GM12873 (cell line): ENCODE results near the gene KCNMA1.

ENCODE experiments used
- CTCF ChIP-seq: IDR thresholded peaks from 2 replicates; pipeline ENCODE4 v1.5.1; 2012; ENCODE audit warnings: low read depth, mild to moderate bottlenecking, moderate library complexity, low read length, control low read depth; ENCODE audit not compliant: insufficient read depth; ENCODE audit errors: missing control alignments

KCNMA1 gene

GRCh38 chr10:77446700-77447099, 190.9 kb downstream of the KCNMA1 start:
- TF ChIP-seq CTCF, result no peak

DNA sequence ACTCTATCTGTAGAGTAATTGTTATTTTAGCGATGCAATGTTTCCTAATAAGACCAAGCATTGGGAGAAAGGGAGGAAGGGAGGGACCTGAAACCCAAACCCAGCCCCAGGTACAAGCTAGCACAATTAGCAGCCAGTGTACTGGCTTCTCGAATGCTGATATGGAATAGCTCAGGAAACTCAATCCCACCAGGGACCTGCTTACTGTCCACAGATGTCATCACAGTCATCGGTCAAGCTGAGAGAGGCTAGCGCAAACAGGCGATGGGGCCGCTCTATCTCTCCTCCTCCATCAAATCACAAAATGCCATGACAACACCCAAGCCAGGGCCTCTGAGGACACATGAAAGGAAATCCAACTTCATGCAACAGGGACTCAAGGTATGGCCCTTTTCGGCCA, 192.1 kb downstream of the KCNMA1 start:
- TF ChIP-seq CTCF, result no peak

- no peak for TF ChIP-seq CTCF
These were observed 193.6 kb downstream of the KCNMA1 start for GRCh38 chr10:77444041-77444440.

- TF ChIP-seq CTCF, result no peak
These were observed 194.9 kb downstream of the KCNMA1 start for GRCh38 chr10:77442699-77443189.

DNA sequence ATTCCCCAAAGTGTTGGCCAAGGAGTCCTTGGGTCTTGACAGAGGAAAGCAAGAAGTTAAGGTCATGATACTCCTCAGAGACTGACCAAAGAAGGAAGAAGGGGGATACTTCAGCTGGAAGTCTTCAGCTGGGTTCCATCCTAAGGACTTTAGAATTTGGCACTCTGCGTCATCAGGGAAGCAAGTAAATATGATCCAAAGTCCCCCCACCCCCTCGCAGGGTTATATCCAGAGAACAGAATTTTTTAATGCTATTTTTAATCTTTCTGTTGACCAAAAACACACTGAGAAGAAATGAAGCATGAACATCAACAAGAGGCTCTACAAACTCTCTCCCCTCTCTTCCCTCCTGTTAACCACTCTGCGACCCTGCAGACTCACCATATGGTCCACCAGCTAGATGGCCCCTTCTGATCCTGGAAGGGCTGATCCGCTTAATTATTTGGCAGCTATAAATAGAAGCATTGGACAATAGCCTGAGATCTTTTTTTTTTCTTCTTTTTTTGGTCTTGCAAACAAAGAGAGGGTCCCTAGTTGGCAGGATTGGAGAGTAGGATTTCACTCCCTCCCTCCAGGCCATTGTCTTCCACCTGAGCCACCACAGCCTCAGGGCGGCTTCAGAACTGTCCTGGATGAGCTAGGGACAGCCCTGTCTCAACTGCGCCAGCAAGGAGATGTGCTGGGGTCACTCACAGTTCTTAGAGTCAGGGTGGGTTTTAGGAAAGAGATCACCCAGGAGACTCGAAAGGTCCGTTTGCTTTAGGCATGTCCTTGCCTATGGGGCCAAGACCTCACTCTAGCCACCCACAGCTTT, 196.0 kb downstream of the KCNMA1 start:
- TF ChIP-seq CTCF, result no peak

DNA sequence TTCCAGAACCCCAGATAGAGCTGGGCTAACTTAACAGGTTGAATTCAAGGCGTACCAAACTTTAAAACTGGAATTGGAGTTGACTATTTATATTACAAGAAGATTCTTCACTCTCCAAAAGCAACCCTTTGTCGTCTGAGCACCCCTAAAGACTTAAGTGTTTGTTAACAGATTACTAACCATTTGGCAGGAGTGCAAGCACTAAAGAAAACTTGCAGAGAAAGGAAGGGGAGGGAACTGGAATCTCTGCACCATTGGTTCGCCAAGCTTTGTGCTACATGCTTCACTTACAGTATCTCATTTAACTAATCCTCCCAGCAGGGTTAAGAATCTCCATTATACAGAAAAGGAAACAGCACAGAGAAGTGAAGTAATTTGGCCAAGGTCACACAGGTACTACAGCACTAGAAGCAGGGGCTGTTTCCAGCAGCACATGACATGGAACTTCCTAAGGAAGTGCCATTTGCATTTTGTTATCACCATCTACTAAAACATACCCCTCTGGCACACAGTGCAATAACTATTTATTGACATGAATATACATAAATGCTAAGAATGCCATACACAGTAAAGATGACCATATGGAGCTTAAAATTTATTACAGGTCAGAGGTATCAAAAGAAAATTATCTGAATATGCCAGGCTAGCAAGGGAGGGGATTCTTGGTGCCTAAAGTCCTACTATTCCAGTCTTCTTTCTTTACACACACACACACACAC, 201.2 kb downstream of the KCNMA1 start:
- no peak for TF ChIP-seq CTCF

DNA sequence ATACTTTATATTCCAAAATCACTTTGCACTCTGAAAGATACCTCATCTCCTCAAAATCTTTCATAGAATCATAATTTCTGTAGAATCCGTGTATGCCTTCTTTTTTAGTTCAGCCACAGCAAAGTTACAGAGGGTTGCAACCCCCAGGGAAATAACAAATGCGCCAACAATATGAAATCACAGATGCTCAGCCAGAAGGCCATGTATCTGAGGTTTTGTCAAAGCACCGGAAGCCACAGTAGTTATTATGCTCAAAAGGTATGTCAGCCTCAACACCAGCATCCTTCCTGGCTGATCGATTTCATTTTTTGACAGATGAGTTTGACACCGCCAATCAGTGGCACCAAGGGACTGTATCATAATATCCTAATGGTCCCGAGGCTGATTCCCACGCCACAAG, 204.1 kb downstream of the KCNMA1 start:
- no peak for TF ChIP-seq CTCF
